Measurements from ENCODE around the gene ITGB6. TPM values are rescaled to one million over a fixed set of nuclear protein-coding genes. Genes with fewer than 3 reads are reported as not detected.

Gene ITGB6
- total and polyA plus RNA-seq, 2 of the 8 experiments (the other 6 are each of a cell fraction or from before 2014, with no cell fraction given) = not detected

DNA sequence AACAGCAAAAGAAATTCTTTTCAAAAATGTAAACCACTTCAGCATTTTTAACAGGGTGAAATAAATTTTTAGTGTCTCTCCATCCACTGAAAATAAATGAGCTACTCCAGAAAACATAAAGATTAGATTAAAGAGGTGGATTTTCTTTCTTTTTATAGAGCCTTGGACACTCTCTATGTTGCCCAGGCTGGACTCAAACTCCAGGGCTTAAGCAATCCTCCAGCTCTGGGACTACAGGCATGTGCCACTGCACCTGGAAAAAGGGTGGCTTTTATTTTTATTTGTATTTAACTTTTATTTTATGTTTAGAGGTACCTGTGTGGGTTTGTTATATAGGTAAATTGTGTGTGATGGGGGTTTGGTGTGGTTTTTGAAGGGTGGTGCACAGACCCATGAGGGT is 19.9 kb downstream of the ITGB6 start (continued):
- TF ChIP-seq, protein P1, sequence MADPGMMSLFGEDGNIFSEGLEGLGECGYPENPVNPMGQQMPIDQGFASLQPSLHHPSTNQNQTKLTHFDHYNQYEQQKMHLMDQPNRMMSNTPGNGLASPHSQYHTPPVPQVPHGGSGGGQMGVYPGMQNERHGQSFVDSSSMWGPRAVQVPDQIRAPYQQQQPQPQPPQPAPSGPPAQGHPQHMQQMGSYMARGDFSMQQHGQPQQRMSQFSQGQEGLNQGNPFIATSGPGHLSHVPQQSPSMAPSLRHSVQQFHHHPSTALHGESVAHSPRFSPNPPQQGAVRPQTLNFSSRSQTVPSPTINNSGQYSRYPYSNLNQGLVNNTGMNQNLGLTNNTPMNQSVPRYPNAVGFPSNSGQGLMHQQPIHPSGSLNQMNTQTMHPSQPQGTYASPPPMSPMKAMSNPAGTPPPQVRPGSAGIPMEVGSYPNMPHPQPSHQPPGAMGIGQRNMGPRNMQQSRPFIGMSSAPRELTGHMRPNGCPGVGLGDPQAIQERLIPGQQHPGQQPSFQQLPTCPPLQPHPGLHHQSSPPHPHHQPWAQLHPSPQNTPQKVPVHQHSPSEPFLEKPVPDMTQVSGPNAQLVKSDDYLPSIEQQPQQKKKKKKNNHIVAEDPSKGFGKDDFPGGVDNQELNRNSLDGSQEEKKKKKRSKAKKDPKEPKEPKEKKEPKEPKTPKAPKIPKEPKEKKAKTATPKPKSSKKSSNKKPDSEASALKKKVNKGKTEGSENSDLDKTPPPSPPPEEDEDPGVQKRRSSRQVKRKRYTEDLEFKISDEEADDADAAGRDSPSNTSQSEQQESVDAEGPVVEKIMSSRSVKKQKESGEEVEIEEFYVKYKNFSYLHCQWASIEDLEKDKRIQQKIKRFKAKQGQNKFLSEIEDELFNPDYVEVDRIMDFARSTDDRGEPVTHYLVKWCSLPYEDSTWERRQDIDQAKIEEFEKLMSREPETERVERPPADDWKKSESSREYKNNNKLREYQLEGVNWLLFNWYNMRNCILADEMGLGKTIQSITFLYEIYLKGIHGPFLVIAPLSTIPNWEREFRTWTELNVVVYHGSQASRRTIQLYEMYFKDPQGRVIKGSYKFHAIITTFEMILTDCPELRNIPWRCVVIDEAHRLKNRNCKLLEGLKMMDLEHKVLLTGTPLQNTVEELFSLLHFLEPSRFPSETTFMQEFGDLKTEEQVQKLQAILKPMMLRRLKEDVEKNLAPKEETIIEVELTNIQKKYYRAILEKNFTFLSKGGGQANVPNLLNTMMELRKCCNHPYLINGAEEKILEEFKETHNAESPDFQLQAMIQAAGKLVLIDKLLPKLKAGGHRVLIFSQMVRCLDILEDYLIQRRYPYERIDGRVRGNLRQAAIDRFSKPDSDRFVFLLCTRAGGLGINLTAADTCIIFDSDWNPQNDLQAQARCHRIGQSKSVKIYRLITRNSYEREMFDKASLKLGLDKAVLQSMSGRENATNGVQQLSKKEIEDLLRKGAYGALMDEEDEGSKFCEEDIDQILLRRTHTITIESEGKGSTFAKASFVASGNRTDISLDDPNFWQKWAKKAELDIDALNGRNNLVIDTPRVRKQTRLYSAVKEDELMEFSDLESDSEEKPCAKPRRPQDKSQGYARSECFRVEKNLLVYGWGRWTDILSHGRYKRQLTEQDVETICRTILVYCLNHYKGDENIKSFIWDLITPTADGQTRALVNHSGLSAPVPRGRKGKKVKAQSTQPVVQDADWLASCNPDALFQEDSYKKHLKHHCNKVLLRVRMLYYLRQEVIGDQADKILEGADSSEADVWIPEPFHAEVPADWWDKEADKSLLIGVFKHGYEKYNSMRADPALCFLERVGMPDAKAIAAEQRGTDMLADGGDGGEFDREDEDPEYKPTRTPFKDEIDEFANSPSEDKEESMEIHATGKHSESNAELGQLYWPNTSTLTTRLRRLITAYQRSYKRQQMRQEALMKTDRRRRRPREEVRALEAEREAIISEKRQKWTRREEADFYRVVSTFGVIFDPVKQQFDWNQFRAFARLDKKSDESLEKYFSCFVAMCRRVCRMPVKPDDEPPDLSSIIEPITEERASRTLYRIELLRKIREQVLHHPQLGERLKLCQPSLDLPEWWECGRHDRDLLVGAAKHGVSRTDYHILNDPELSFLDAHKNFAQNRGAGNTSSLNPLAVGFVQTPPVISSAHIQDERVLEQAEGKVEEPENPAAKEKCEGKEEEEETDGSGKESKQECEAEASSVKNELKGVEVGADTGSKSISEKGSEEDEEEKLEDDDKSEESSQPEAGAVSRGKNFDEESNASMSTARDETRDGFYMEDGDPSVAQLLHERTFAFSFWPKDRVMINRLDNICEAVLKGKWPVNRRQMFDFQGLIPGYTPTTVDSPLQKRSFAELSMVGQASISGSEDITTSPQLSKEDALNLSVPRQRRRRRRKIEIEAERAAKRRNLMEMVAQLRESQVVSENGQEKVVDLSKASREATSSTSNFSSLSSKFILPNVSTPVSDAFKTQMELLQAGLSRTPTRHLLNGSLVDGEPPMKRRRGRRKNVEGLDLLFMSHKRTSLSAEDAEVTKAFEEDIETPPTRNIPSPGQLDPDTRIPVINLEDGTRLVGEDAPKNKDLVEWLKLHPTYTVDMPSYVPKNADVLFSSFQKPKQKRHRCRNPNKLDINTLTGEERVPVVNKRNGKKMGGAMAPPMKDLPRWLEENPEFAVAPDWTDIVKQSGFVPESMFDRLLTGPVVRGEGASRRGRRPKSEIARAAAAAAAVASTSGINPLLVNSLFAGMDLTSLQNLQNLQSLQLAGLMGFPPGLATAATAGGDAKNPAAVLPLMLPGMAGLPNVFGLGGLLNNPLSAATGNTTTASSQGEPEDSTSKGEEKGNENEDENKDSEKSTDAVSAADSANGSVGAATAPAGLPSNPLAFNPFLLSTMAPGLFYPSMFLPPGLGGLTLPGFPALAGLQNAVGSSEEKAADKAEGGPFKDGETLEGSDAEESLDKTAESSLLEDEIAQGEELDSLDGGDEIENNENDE (IDR thresholded peaks at IDR 0.05; ENCODE audit: insufficient replicate concordance, low read length) = no peak
- TF ChIP-seq FOSL1 (IDR thresholded peaks at IDR 0.05; ENCODE audit: insufficient read depth, low read depth, low read length) (no peak), BRCA1 (IDR thresholded peaks at IDR 0.05; ENCODE audit: low read depth, low read length) (no peak), CEBPB (IDR thresholded peaks at IDR 0.05; ENCODE audit: low read depth, low read length) (no peak), POU5F1 (IDR thresholded peaks at IDR 0.05; ENCODE audit: low read depth, low read length) (no peak), RAD21 (IDR thresholded peaks at IDR 0.05 in 1 of 2, conservative IDR thresholded peaks at IDR 0.05 in 1 of 2; ENCODE audit: low read depth in 2 of 2, low read length in 2 of 2) (no peak)

Measured in H1 (cell line).